Hepatocyte (in vitro differentiated cells): ENCODE results near the gene KBTBD2. TPM values are rescaled to one million over a fixed set of nuclear protein-coding genes. Genes with fewer than 3 reads are reported as not detected.
"Not testable (repeated sequence)": the region's sequence is repeated elsewhere in the genome, so short reads cannot be mapped to it uniquely, and the experiment has no call there.

ENCODE experiments used
- DNase-seq: peaks from one replicate; pipeline ENCODE4 v3.0.0-alpha.2; 2016; ENCODE audit warnings: low spot score
- H2AFZ ChIP-seq: fragments of 200-600 bp; sonication (generic); 2 replicates; pipeline ENCODE4 v1.6.0; 2016; ENCODE audit warnings: antibody characterized with exemption, mild to moderate bottlenecking
- H3K27ac ChIP-seq: fragments of 200-600 bp; sonication (generic); 2 replicates; pipeline ENCODE4 v1.5.1; 2016; ENCODE audit warnings: mild to moderate bottlenecking
- H3K27me3 ChIP-seq: fragments of 200-600 bp; sonication (generic); 2 replicates; pipeline ENCODE4 v1.6.1; 2016
- H3K36me3 ChIP-seq: fragments of 200-600 bp; sonication (generic); replicated peaks from 2 replicates; pipeline ENCODE4 v1.5.1; 2016; ENCODE audit warnings: low read depth; ENCODE audit not compliant: insufficient read depth
- H3K4me1 ChIP-seq: fragments of 200-600 bp; sonication (generic); 2 replicates; pipeline ENCODE4 v1.5.1; 2016; ENCODE audit warnings: mild to moderate bottlenecking, moderate library complexity; ENCODE audit not compliant: insufficient read depth
- H3K4me2 ChIP-seq: fragments of 200-600 bp; sonication (generic); 2 replicates; pipeline ENCODE4 v1.6.0; 2016
- H3K4me3 ChIP-seq: fragments of 200-600 bp; sonication (generic); 2 replicates; pipeline ENCODE4 v1.5.1; 2016; ENCODE audit warnings: mild to moderate bottlenecking
- H3K79me2 ChIP-seq: fragments of 200-600 bp; sonication (generic); 2 replicates; pipeline ENCODE4 v1.6.0; 2017; ENCODE audit warnings: mild to moderate bottlenecking
- H3K9me2 ChIP-seq: fragments of 200-600 bp; sonication (generic); replicated peaks from 2 replicates; pipeline ENCODE4 v1.6.0; 2017; ENCODE audit warnings: mild to moderate bottlenecking; ENCODE audit not compliant: insufficient read depth
- H3K9me3 ChIP-seq: fragments of 200-600 bp; sonication (generic); 2 replicates; pipeline ENCODE4 v1.5.1; 2016; ENCODE audit warnings: low read depth, mild to moderate bottlenecking
- H4K20me1 ChIP-seq: fragments of 200-600 bp; sonication (generic); 2 replicates; pipeline ENCODE4 v1.6.0; 2016; ENCODE audit warnings: mild to moderate bottlenecking; ENCODE audit not compliant: insufficient read depth, poor library complexity, severe bottlenecking
- CTCF ChIP-seq: fragments of 200-600 bp; sonication (generic); IDR thresholded peaks from 2 replicates; pipeline ENCODE4 v1.5.1; 2016; ENCODE audit warnings: antibody characterized with exemption, mild to moderate bottlenecking; ENCODE audit not compliant: poor library complexity
- EZH2 ChIP-seq: fragments of 200-600 bp; sonication (generic); IDR thresholded peaks from 2 replicates; pipeline ENCODE4 v1.6.1; 2016; ENCODE audit warnings: antibody characterized with exemption, mild to moderate bottlenecking, borderline replicate concordance
- EZH2phosphoT487 ChIP-seq: fragments of 200-600 bp; sonication (generic); IDR thresholded peaks from one replicate; pipeline ENCODE4 v1.6.1; 2018; ENCODE audit warnings: antibody characterized with exemption, mild to moderate bottlenecking, low read depth, moderate library complexity; ENCODE audit not compliant: unreplicated experiment, severe bottlenecking
- WGBS: methylation state at CpG from one replicate; pipeline ENCODE4 v1.1.6; 2016; ENCODE audit warnings: low lambda C conversion rate; ENCODE audit errors: missing lambda C conversion rate; 5-methylcytosine and 5-hydroxymethylcytosine counted together
- polyA plus RNA-seq: library from polyadenylated mRNA; unstranded; fragments of >200 nt; fragmentation: Nextera tagmentation; extraction: Ambion mirVana; gene quantifications from 2 replicates; pipeline ENCODE4 v1.2.1, GENCODE V29; 2016
- total RNA-seq: library from RNA; depleted of rRNA; stranded (reverse); fragments of >200 nt; gene quantifications from 2 replicates; pipeline ENCODE4 v1.2.3, GENCODE V29; 2014

KBTBD2 gene
- total and polyA plus RNA-seq, 2 experiments from 2014 or later, result 23.7 to 49.7 TPM

- Histone ChIP-seq H2AFZ (no peak overlapping the region), H3K4me2 (no peak overlapping the region), H3K9me3 (no peaks in the 10 kb centered on the region), H3K9me2 (no peaks in the 10 kb centered on the region), H3K4me1 (no peaks in the 10 kb centered on the region), H3K36me3 (no peaks in the 10 kb centered on the region), H4K20me1 (no peaks in the 10 kb centered on the region), H3K27ac (no peak overlapping the region), H3K27me3 (no peaks in the 10 kb centered on the region), H3K79me2 (peaks cover 37% of the 10 kb centered on the region), H3K4me3 (no peak overlapping the region)
- no peak for TF ChIP-seq EZH2phosphoT487
- TF ChIP-seq CTCF, result no peak
- no peak for TF ChIP-seq EZH2
- 87% methylated on average over 13 of the region's 13 CpGs for WGBS
- DNase-seq, result no peak
Measured at GRCh38 chr7:32929430-32930143, 38.0 kb upstream of the KBTBD2 start.

GRCh38 chr7:32928785-32929298 lies 37.3 kb upstream of the KBTBD2 start:
- no peaks in the 10 kb centered on the region for H4K20me1 ChIP-seq
- no peak overlapping the region for H3K4me3 ChIP-seq
- H3K4me1 ChIP-seq, result no peaks in the 10 kb centered on the region
- no peak overlapping the region for H3K4me2 ChIP-seq
- H2AFZ ChIP-seq, result no peak overlapping the region
- TF ChIP-seq EZH2 (no peak), CTCF (no peak), EZH2phosphoT487 (no peak)
- no peak for DNase-seq
- 97% methylated on average over 2 of the region's 2 CpGs for WGBS
- peaks cover 29% of the 10 kb centered on the region for H3K79me2 ChIP-seq
- H3K9me2 ChIP-seq, result no peaks in the 10 kb centered on the region
- no peak overlapping the region for H3K27ac ChIP-seq
- H3K36me3 ChIP-seq, result no peaks in the 10 kb centered on the region
- H3K27me3 ChIP-seq, result no peaks in the 10 kb centered on the region
- no peaks in the 10 kb centered on the region for H3K9me3 ChIP-seq

GRCh38 chr7:32921896-32922295 lies 30.3 kb upstream of the KBTBD2 start:
- H3K4me3 ChIP-seq, result no peak overlapping the region
- DNase-seq, result no peak
- H4K20me1 ChIP-seq, result no peaks in the 10 kb centered on the region
- no peaks in the 10 kb centered on the region for H3K9me2 ChIP-seq
- H3K9me3 ChIP-seq, result no peaks in the 10 kb centered on the region
- H3K79me2 ChIP-seq, result peaks cover 4% of the 10 kb centered on the region
- TF ChIP-seq EZH2 (no peak), CTCF (no peak)
- no peak overlapping the region for H3K4me2 ChIP-seq
- no peaks in the 10 kb centered on the region for H3K27me3 ChIP-seq
- 93% methylated on average over 2 of the region's 2 CpGs for WGBS
- H3K36me3 ChIP-seq, result no peaks in the 10 kb centered on the region
- no peaks in the 10 kb centered on the region for H3K4me1 ChIP-seq
- no peak overlapping the region for H2AFZ ChIP-seq
- H3K27ac ChIP-seq, result no peak overlapping the region

- 89% methylated on average over 7 of the region's 7 CpGs for WGBS
- H4K20me1 ChIP-seq, DNase-seq, H3K4me2 ChIP-seq, H2AFZ ChIP-seq, H3K79me2 ChIP-seq, H3K9me2 ChIP-seq, H3K27ac ChIP-seq, H3K4me1 ChIP-seq, H3K27me3 ChIP-seq, H3K36me3 ChIP-seq, H3K4me3 ChIP-seq, H3K9me3 ChIP-seq: not testable (repeated sequence)
Measured at GRCh38 chr7:32916994-32917393, 25.4 kb upstream of the KBTBD2 start.
